Body of pancreas (tissue), 4 donors: Measurements from ENCODE around the gene MAST4.

Experiments
- CTCF ChIP-seq, 7 experiments: fragments of 450-650 bp in 4 of 7; fragments of 200-600 bp in 3 of 7; sonication (generic) in 3 of 7; IDR thresholded peaks; one replicate each; pipeline ENCODE4 v1.5.1; 2016 to 2019; ENCODE audit warnings: antibody characterized with exemption in 7 of 7
- POLR2A ChIP-seq, 3 donors: fragments of 450-650 bp; IDR thresholded peaks; one replicate each; pipeline ENCODE4 v1.6.1; 2016; ENCODE audit warnings: antibody characterized with exemption in 3 of 3, mild to moderate bottlenecking in 2 of 3

- no peak for TF ChIP-seq POLR2A (IDR thresholded peaks at IDR 0.05)
- TF ChIP-seq CTCF (IDR thresholded peaks at IDR 0.05) = no peak
Measured at GRCh38 chr5:66621146-66621545, 25.0 kb downstream of the MAST4 start.
